IMR-90 (cell line): Measurements from ENCODE around the gene TNFSF9. TPM values are rescaled to one million over a fixed set of nuclear protein-coding genes. Genes with fewer than 3 reads are reported as not detected.

Experiments used
- ATAC-seq: fragments of 200-7000 bp; cut with Tn5 transposase; 2 replicates; pipeline ENCODE4 v1.9.1; 2020; ENCODE audit warnings: low read depth, mild to moderate bottlenecking, moderate library complexity
- Bru-seq: library from RNA; stranded (reverse); fragments of 400-500 nt; gene quantifications from one replicate; lab custom pipeline; 2021; lab: Mats Ljungman, UMichigan
- BruChase-seq, 2 experiments: library from RNA; stranded (reverse); fragments of 400-500 nt; gene quantifications; one replicate each; lab custom pipeline; 2021; lab: Mats Ljungman, UMichigan
- BruUV-seq: library from RNA; stranded (reverse); fragments of 400-500 nt; replicated peaks from 2 replicates; lab custom pipeline; 2021; lab: Mats Ljungman, UMichigan
- CTCF ChIA-PET: fragments of 300-600 bp; formaldehyde crosslinking; extraction: SDS; loops from one replicate; lab custom pipeline; 2021; ENCODE audit warnings: antibody characterized with exemption; lab: Yijun Ruan, JAX
- POLR2A ChIA-PET: fragments of 300-600 bp; sonication (Branson Sonifier 250); formaldehyde crosslinking; loops from one replicate; lab custom pipeline; 2022; ENCODE audit warnings: antibody characterized with exemption; ENCODE audit not compliant: unreplicated experiment; lab: Charles Lee
- DNase-seq: peaks from one replicate; pipeline ENCODE4 v3.0.0; 2013
- H2AFZ ChIP-seq: replicated peaks from 2 replicates; pipeline ENCODE3; 2013; ENCODE audit warnings: low read length, mild to moderate bottlenecking; ENCODE audit not compliant: poor library complexity
- H2AK5ac ChIP-seq: 2 replicates; pipeline ENCODE4 v1.6.1; 2013; ENCODE audit warnings: low read depth, low read length, inconsistent platforms
- H2AK9ac ChIP-seq: replicated peaks from 2 replicates; pipeline ENCODE3; 2013; ENCODE audit warnings: mild to moderate bottlenecking, low read depth, low read length, moderate library complexity; ENCODE audit not compliant: poor library complexity
- H2BK120ac ChIP-seq: 2 replicates; pipeline ENCODE4 v1.6.1; 2013; ENCODE audit warnings: low read depth, low read length, inconsistent platforms
- H2BK15ac ChIP-seq: 3 replicates; pipeline ENCODE4 v1.6.1; 2013; ENCODE audit warnings: low read depth, low read length, inconsistent platforms
- H2BK20ac ChIP-seq: 2 replicates; pipeline ENCODE4 v1.6.1; 2013; ENCODE audit warnings: low read depth, mild to moderate bottlenecking, inconsistent platforms, low read length, moderate library complexity
- H2BK5ac ChIP-seq: 2 replicates; pipeline ENCODE4 v1.6.1; 2013; ENCODE audit warnings: mild to moderate bottlenecking, low read depth, low read length, inconsistent platforms; ENCODE audit not compliant: poor library complexity, severe bottlenecking
- H3K14ac ChIP-seq: replicated peaks from 2 replicates; pipeline ENCODE4 v1.6.1; 2013; ENCODE audit warnings: low read depth, low read length, inconsistent platforms
- H3K18ac ChIP-seq: 2 replicates; pipeline ENCODE4 v1.6.1; 2013; ENCODE audit warnings: low read depth, low read length, control low read depth
- H3K23ac ChIP-seq: 2 replicates; pipeline ENCODE4 v1.6.1; 2013; ENCODE audit warnings: low read depth, low read length, inconsistent platforms
- H3K27ac ChIP-seq: 2 replicates; pipeline ENCODE4 v1.5.1; 2013; ENCODE audit warnings: mild to moderate bottlenecking, control low read depth, low read length; ENCODE audit not compliant: insufficient read depth
- H3K27me3 ChIP-seq: 2 replicates; pipeline ENCODE4 v1.6.1; 2013; ENCODE audit warnings: low read length; ENCODE audit not compliant: control insufficient read depth, insufficient read depth
- H3K36me3 ChIP-seq: 2 replicates; pipeline ENCODE4 v1.6.1; 2013; ENCODE audit warnings: low read length, mixed read lengths; ENCODE audit not compliant: control insufficient read depth, insufficient read depth
- H3K4ac ChIP-seq: 2 replicates; pipeline ENCODE4 v1.6.1; 2013; ENCODE audit warnings: low read depth, low read length, inconsistent platforms
- H3K4me1 ChIP-seq: 2 replicates; pipeline ENCODE4 v1.6.1; 2013; ENCODE audit warnings: low read length, mixed read lengths; ENCODE audit not compliant: control insufficient read depth, insufficient read depth
- H3K4me2 ChIP-seq: 2 replicates; pipeline ENCODE4 v1.6.1; 2013; ENCODE audit warnings: low read depth, mild to moderate bottlenecking, control low read depth, low read length, moderate library complexity
- H3K4me3 ChIP-seq: 2 replicates; pipeline ENCODE4 v1.5.1; 2013; ENCODE audit warnings: low read depth, mild to moderate bottlenecking, control low read depth, low read length, moderate library complexity; ENCODE audit not compliant: insufficient read depth
- H3K56ac ChIP-seq: 2 replicates; pipeline ENCODE4 v1.6.1; 2013; ENCODE audit warnings: low read length, inconsistent platforms; ENCODE audit not compliant: insufficient read depth; ENCODE audit errors: extremely low read depth
- H3K79me1 ChIP-seq, 2 experiments: 2 replicates each; pipeline ENCODE4 v1.6.1; 2013; ENCODE audit warnings: low read length in 2 of 2, inconsistent platforms in 1 of 2, low read depth in 1 of 2
- H3K9ac ChIP-seq: 2 replicates; pipeline ENCODE4 v1.6.1; 2013; ENCODE audit warnings: low read depth, low read length, control low read depth
- H3K9me1 ChIP-seq: 2 replicates; pipeline ENCODE4 v1.6.1; 2013; ENCODE audit warnings: low read length, inconsistent platforms; ENCODE audit not compliant: insufficient read depth
- H3K9me3 ChIP-seq: 2 replicates; pipeline ENCODE4 v1.6.1; 2013; ENCODE audit warnings: low read length; ENCODE audit not compliant: control insufficient read depth, insufficient read depth
- H4K20me1 ChIP-seq: 2 replicates; pipeline ENCODE4 v1.6.1; 2013; ENCODE audit warnings: low read length, inconsistent platforms; ENCODE audit not compliant: insufficient read depth
- H4K5ac ChIP-seq: 2 replicates; pipeline ENCODE4 v1.6.1; 2013; ENCODE audit warnings: mild to moderate bottlenecking, low read depth, low read length, control low read depth
- H4K8ac ChIP-seq, 2 experiments: 2 replicates each; pipeline ENCODE4 v1.6.1; 2013; ENCODE audit warnings: low read depth in 2 of 2, low read length in 2 of 2, control low read depth in 1 of 2, inconsistent platforms in 1 of 2
- H4K91ac ChIP-seq: 2 replicates; pipeline ENCODE4 v1.6.1; 2013; ENCODE audit warnings: low read depth, low read length, inconsistent platforms; ENCODE audit not compliant: insufficient read depth
- ELK1 ChIP-seq: fragments of 150-350 bp; IDR thresholded peaks from 2 replicates; pipeline ENCODE4 v1.6.1; 2016; ENCODE audit warnings: low read depth, mild to moderate bottlenecking, low read length, moderate library complexity, borderline replicate concordance
- FOS ChIP-seq: fragments of 150-350 bp; IDR thresholded peaks from 2 replicates; pipeline ENCODE4 v1.6.1; 2016; ENCODE audit warnings: low read depth, low read length
- NFE2L2 ChIP-seq: fragments of 150-350 bp; IDR thresholded peaks from 2 replicates; pipeline ENCODE4 v1.6.1; 2016; ENCODE audit warnings: low read depth, mild to moderate bottlenecking, low read length
- USF2 ChIP-seq: fragments of 150-350 bp; IDR thresholded peaks from 2 replicates; pipeline ENCODE4 v1.6.1; 2017; ENCODE audit warnings: mild to moderate bottlenecking, antibody characterized with exemption, low read length, low read depth
- WGBS, 2 experiments: methylation state at CpG; one replicate each; pipeline versions ENCODE4 v1.1.5 to v1.1.7; 2013; ENCODE audit warnings: missing lambda C conversion rate in 2 of 2; ENCODE audit not compliant: insufficient read length in 1 of 2; ENCODE audit errors: extremely low coverage in 2 of 2; 5-methylcytosine and 5-hydroxymethylcytosine counted together
- dilution Hi-C: fragments of 300-500 bp; cut with HindIII; formaldehyde crosslinking; loops from one replicate; pipeline ENCODE4 v1.14.3; 2018; ENCODE audit warnings: low sequenced_read_pairs; ENCODE audit not compliant: unreplicated experiment
- in situ Hi-C: fragments of 300-500 bp; cut with MboI; formaldehyde crosslinking; loops from 3 replicates; pipeline ENCODE4 v1.14.3; 2019; ENCODE audit warnings: low sequenced_read_pairs, inconsistent platforms, mixed read lengths
- intact Hi-C: fragments of 100-400 bp; cut with micrococcal nuclease; formaldehyde crosslinking; loops from 2 replicates; pipeline ENCODE4 v1.10.0; 2022
- long read RNA-seq: library from polyadenylated mRNA; unstranded; transcript quantifications from one replicate; pipeline ENCODE4 v2.0.0, GENCODE V29; 2021; ENCODE audit not compliant: unreplicated experiment
- polyA plus RNA-seq, 3 experiments: library from polyadenylated mRNA; depleted of rRNA; stranded (reverse); fragments of >200 nt; gene quantifications; 2 replicates each; pipeline ENCODE4 v1.2.3, GENCODE V29; 2012; ENCODE audit warnings: low replicate concordance in 1 of 3
- total RNA-seq: library from RNA; depleted of rRNA; stranded (reverse); fragments of >200 nt; gene quantifications from 2 replicates; pipeline ENCODE4 v1.2.3, GENCODE V29; 2012; rRNA removed

Gene TNFSF9
- total RNA-seq = not detected in 2 replicates
- polyA plus RNA-seq (2012; rRNA removed) = 0.10 and 0.11 TPM in 2 replicates
- 0.18 and 0.19 TPM in 2 replicates for polyA plus RNA-seq (2012; cell fraction: cytosol; rRNA removed)
- 0.07 and 0.12 TPM in 2 replicates for polyA plus RNA-seq (2012; cell fraction: nucleus; rRNA removed; ENCODE audit: low replicate concordance)
- percentile 22 among the genes with signal in this experiment for Bru-seq, nascent RNA
- percentile 26 among the genes with signal in this experiment for BruChase-seq, experiment 1, labeled RNA remaining after a 6-hour chase
- BruChase-seq, experiment 2, labeled RNA remaining after a 2-hour chase = percentile 14 among the genes with signal in this experiment
- long read RNA-seq, partial matches to known transcripts = 0 of 2 reads
- long read RNA-seq, other reads (novel, unspliced or antisense) = 0 of 2 reads

GRCh38 chr19:6530386-6531162, at the start of gene TNFSF9:
Gene TNFSF9 (plus strand): TSS chr19:6531026. CDS start chr19:6531037, 11 bp downstream.
- ATAC-seq (peak; percentile 99), DNase-seq (peak; percentile 59)
- peak within 1 kb of the TSS; percentile 72 for H4K5ac ChIP-seq
- intact Hi-C loops = loop anchor here (5.0 kb wide), 1 partner anchor 207 kb away; the partner anchor contains the start of genes GPR108 and TRIP10
- no peak within 1 kb of the TSS; the same call in 1 of the 2 replicates for H4K91ac ChIP-seq
- no peaks in the 10 kb centered on the region for H3K79me1 ChIP-seq
- H3K9ac ChIP-seq = peak within 1 kb of the TSS; percentile 78
- H4K8ac ChIP-seq = peak within 1 kb of the TSS; percentile 21 to 93; a peak in 3 of 4 replicates
- no peaks in the 10 kb centered on the region for H3K9me1 ChIP-seq
- H3K9me3 ChIP-seq = no peaks in the 10 kb centered on the region
- H3K18ac ChIP-seq = peak within 1 kb of the TSS; percentile 70
- no peak within 1 kb of the TSS for H2AK5ac ChIP-seq
- H4K20me1 ChIP-seq = no peaks in the 10 kb centered on the region
- peak within 1 kb of the TSS; percentile 57 for H2BK120ac ChIP-seq
- peak within 1 kb of the TSS; percentile 51 for H2BK5ac ChIP-seq
- BruUV-seq = TSS peak; percentile 88
- peak within 1 kb of the TSS; percentile 81 for H3K4me2 ChIP-seq
- no peak within 1 kb of the TSS for H2BK15ac ChIP-seq
- ChIA-PET CTCF (no interaction called here), POLR2A (no interaction called here)
- no peak within 1 kb of the TSS for H3K56ac ChIP-seq
- peak within 1 kb of the TSS; percentile 29; the same call in 1 of the 2 replicates for H2BK20ac ChIP-seq
- peak within 1 kb of the TSS; percentile 92 for H2AFZ ChIP-seq
- H3K14ac ChIP-seq = peak within 1 kb of the TSS; percentile 83
- no peaks in the 10 kb centered on the region for H3K4me1 ChIP-seq
- no peaks in the 10 kb centered on the region for H3K36me3 ChIP-seq
- peak within 1 kb of the TSS; percentile 47; the same call in 1 of the 2 replicates for H3K23ac ChIP-seq
- H3K4ac ChIP-seq = peak within 1 kb of the TSS; percentile 73
- dilution Hi-C loops = no loop called here
- WGBS, 2 experiments = 0% methylated on average over 18 of the region's 44 CpGs; no CpG with 5 or more reads in 1 of the 2 experiments
- peak within 1 kb of the TSS; percentile 58 for H3K4me3 ChIP-seq
- peaks cover 15% of the 10 kb centered on the region; the same call in 1 of the 2 replicates for H3K27me3 ChIP-seq
- peak within 1 kb of the TSS; percentile 28; the same call in 1 of the 2 replicates for H3K27ac ChIP-seq
- no peak within 1 kb of the TSS for H2AK9ac ChIP-seq
- in situ Hi-C loops = no loop called here
- TF ChIP-seq FOS (no peak), USF2 (peak; percentile 45; the same call in 1 of the 2 replicates), ELK1 (no peak), NFE2L2 (peak; percentile 70)
